HepG2 (cell line): ENCODE measurements around the gene CFAP97. TPM values are rescaled to one million over a fixed set of nuclear protein-coding genes. Genes with fewer than 3 reads are reported as not detected.

ENCODE experiments used
- ATAC-seq: fragments of 200-7000 bp; cut with Tn5 transposase; 3 replicates; pipeline ENCODE4 v1.9.1; 2020; ENCODE audit warnings: mild to moderate bottlenecking, moderate library complexity
- BruUV-seq: library from RNA; stranded (reverse); fragments of 400-500 nt; replicated peaks from 2 replicates; lab custom pipeline; 2021; lab: Mats Ljungman, UMichigan
- CTCF ChIA-PET: fragments of 300-600 bp; formaldehyde crosslinking; extraction: SDS; loops from one replicate; lab custom pipeline; 2021; ENCODE audit warnings: low total read pairs, inconsistent platforms, low intra/inter-chr PET ratio; lab: Yijun Ruan, JAX
- POLR2A ChIA-PET: fragments of 350-600 bp; sonication (Branson Sonifier 250); formaldehyde crosslinking; loops from one replicate; lab custom pipeline; 2020; ENCODE audit warnings: antibody characterized with exemption, inconsistent platforms; lab: Yijun Ruan, JAX
- DNase-seq: peaks from one replicate; pipeline ENCODE4 v3.0.0-alpha.2; 2015; ENCODE audit warnings: low spot score
- FAIRE-seq: peaks from 3 replicates; lab custom pipeline; 2011; peaks lifted over from hg19 to GRCh38; lab: Jason Lieb, UNC
- H2AFZ ChIP-seq: one replicate; pipeline ENCODE4 v1.6.1; 2011; ENCODE audit warnings: low read length, inconsistent platforms
- H3K27ac ChIP-seq: fragments of 300-600 bp; 3 replicates; pipeline ENCODE4 v1.8.0; 2011; ENCODE audit warnings: mixed run types, mild to moderate bottlenecking, mixed read lengths, low read length, inconsistent platforms; ENCODE audit not compliant: insufficient read depth; ENCODE audit errors: extremely low read length
- H3K27me3 ChIP-seq, 2 experiments: fragments of 200-600 bp in 1 of 2; 2 replicates in 1 of 2; 3 replicates in 1 of 2; pipeline versions ENCODE4 v1.6.0 to v1.8.0; 2011; ENCODE audit warnings: low read length in 2 of 2, mild to moderate bottlenecking in 2 of 2, moderate library complexity in 2 of 2, inconsistent platforms in 1 of 2; ENCODE audit not compliant: insufficient read depth in 2 of 2, control insufficient read depth in 1 of 2
- H3K36me3 ChIP-seq, 2 experiments: fragments of 200-600 bp in 1 of 2; replicated peaks in 1 of 2; 2 replicates in 1 of 2; 3 replicates in 1 of 2; pipeline versions ENCODE4 v1.5.1 to v1.8.0; 2011; ENCODE audit warnings: low read length in 2 of 2, inconsistent platforms in 1 of 2; ENCODE audit not compliant: insufficient read depth in 2 of 2, control insufficient read depth in 1 of 2
- H3K4me1 ChIP-seq: 2 replicates; pipeline ENCODE4 v1.5.1; 2012; ENCODE audit warnings: low read length, inconsistent platforms; ENCODE audit not compliant: insufficient read depth
- H3K4me2 ChIP-seq: 2 replicates; pipeline ENCODE4 v1.6.0; 2011; ENCODE audit warnings: low read depth, low read length, inconsistent platforms
- H3K4me3 ChIP-seq, 3 experiments: fragments of 200-600 bp in 1 of 3; sonication (generic), shearing (Covaris generic) in 1 of 3; replicated peaks in 1 of 3; 2 replicates each; pipeline ENCODE4 v1.5.1; 2011 to 2016; ENCODE audit warnings: low read length in 3 of 3, inconsistent platforms in 2 of 3, low read depth in 2 of 3, mild to moderate bottlenecking in 2 of 3, control low read depth in 1 of 3, mixed read lengths in 1 of 3; ENCODE audit not compliant: insufficient read depth in 1 of 3
- H3K79me2 ChIP-seq: one replicate; pipeline ENCODE4 v1.6.1; 2011; ENCODE audit warnings: low read length, inconsistent platforms; ENCODE audit not compliant: insufficient read depth
- H3K9ac ChIP-seq: 2 replicates; pipeline ENCODE4 v1.6.0; 2011; ENCODE audit warnings: mild to moderate bottlenecking, low read depth, low read length, inconsistent platforms; ENCODE audit not compliant: insufficient read depth
- H3K9me3 ChIP-seq: 2 replicates; pipeline ENCODE4 v1.5.1; 2012; ENCODE audit warnings: mild to moderate bottlenecking, low read length
- H4K20me1 ChIP-seq: 2 replicates; pipeline ENCODE4 v1.6.0; 2011; ENCODE audit warnings: inconsistent platforms, mild to moderate bottlenecking, low read length, moderate library complexity; ENCODE audit not compliant: insufficient read depth
- CBX2 ChIP-seq, 2 experiments: fragments of 200-600 bp in 1 of 2; sonication (generic); formaldehyde crosslinking in 1 of 2; IDR thresholded peaks; 2 replicates each; pipeline versions ENCODE4 v1.7.0 to v1.8.1; 2018 to 2022; ENCODE audit warnings: low read depth in 2 of 2, low read length in 1 of 2, mild to moderate bottlenecking in 1 of 2, missing genetic modification reagents in 1 of 2
- PAXIP1 ChIP-seq: sonication (generic); formaldehyde crosslinking; conservative IDR thresholded peaks from 2 replicates; pipeline ENCODE4 v1.4.0; 2020; ENCODE audit warnings: mild to moderate bottlenecking, missing genetic modification reagents, moderate library complexity
- POLR2G ChIP-seq: fragments of 200-400 bp; formaldehyde crosslinking; IDR thresholded peaks from 2 replicates; pipeline ENCODE4 v1.6.1; 2018; ENCODE audit warnings: mild to moderate bottlenecking, low read depth, low read length, moderate library complexity
- RELA ChIP-seq: sonication (generic); formaldehyde crosslinking; IDR thresholded peaks from 2 replicates; pipeline ENCODE4 v1.4.0; 2020; ENCODE audit warnings: missing genetic modification reagents
- TCF7L2 ChIP-seq: IDR thresholded peaks from 2 replicates; pipeline ENCODE4 v1.6.1; 2011; ENCODE audit warnings: mild to moderate bottlenecking, low read depth, low read length, moderate library complexity
- ZBTB2 ChIP-seq: sonication (generic); formaldehyde crosslinking; IDR thresholded peaks from 2 replicates; pipeline ENCODE4 v1.8.0; 2022; ENCODE audit warnings: low read depth, missing genetic modification reagents
- ZBTB43 ChIP-seq: sonication (generic); formaldehyde crosslinking; conservative IDR thresholded peaks from 2 replicates; pipeline ENCODE4 v1.4.0; 2020; ENCODE audit warnings: missing genetic modification reagents
- ZNF101 ChIP-seq: sonication (generic); formaldehyde crosslinking; IDR thresholded peaks from 2 replicates; pipeline ENCODE4 v1.4.0; 2020; ENCODE audit warnings: mild to moderate bottlenecking, low read depth, missing genetic modification reagents, borderline replicate concordance
- ZNF207 ChIP-seq: fragments of 450-650 bp; IDR thresholded peaks from 2 replicates; pipeline ENCODE4 v1.6.1; 2016; ENCODE audit warnings: antibody characterized with exemption, borderline replicate concordance
- ZNF331 ChIP-seq: sonication (generic); formaldehyde crosslinking; IDR thresholded peaks from 2 replicates; pipeline ENCODE4 v1.4.0; 2020; ENCODE audit warnings: missing genetic modification reagents
- ZNF382 ChIP-seq: sonication (generic); formaldehyde crosslinking; IDR thresholded peaks from 2 replicates; pipeline ENCODE4 v1.5.0; 2020; ENCODE audit warnings: missing genetic modification reagents, mild to moderate bottlenecking, borderline replicate concordance
- ZNF432 ChIP-seq: sonication (generic); formaldehyde crosslinking; IDR thresholded peaks from 2 replicates; pipeline ENCODE4 v1.5.0; 2020; ENCODE audit warnings: missing genetic modification reagents, mild to moderate bottlenecking, borderline replicate concordance
- ZNF709 ChIP-seq: sonication (generic); formaldehyde crosslinking; IDR thresholded peaks from 2 replicates; pipeline ENCODE4 v1.5.0; 2020; ENCODE audit warnings: mild to moderate bottlenecking, missing genetic modification reagents
- ZSCAN30 ChIP-seq: sonication (generic); formaldehyde crosslinking; IDR thresholded peaks from 2 replicates; pipeline ENCODE4 v1.5.0; 2020; ENCODE audit warnings: mild to moderate bottlenecking, missing genetic modification reagents
- WGBS: methylation state at CpG from one replicate; pipeline ENCODE4 v1.1.6; 2017; ENCODE audit warnings: low lambda C conversion rate; 5-methylcytosine and 5-hydroxymethylcytosine counted together
- in situ Hi-C: cut with HindIII; loops from 2 replicates; pipeline ENCODE4 v1.10.0; 2017; ENCODE audit warnings: low pct_unique_long_range_greater_than_20kb; ENCODE audit not compliant: extremely low pct_ligation_motif_present
- intact Hi-C: fragments of 100-400 bp; cut with micrococcal nuclease; formaldehyde crosslinking; loops from one replicate; pipeline ENCODE4 v1.10.0; 2022; ENCODE audit not compliant: unreplicated experiment
- polyA plus RNA-seq, 8 experiments: library from polyadenylated mRNA; depleted of rRNA in 3 of 8; stranded (reverse) in 7 of 8; unstranded in 1 of 8; fragments of >200 nt; fragmentation: Illumina TruSeq in 4 of 8; extraction: Trizol in 4 of 8; gene quantifications; 2 replicates each; pipeline versions ENCODE4 v1.2.1 to v1.2.3, GENCODE V29; 2011 to 2016; ENCODE audit warnings: low read depth in 4 of 8, missing spikeins in 1 of 8, mixed read lengths in 1 of 8; ENCODE audit not compliant: insufficient read depth in 1 of 8
- total RNA-seq, 5 experiments: library from RNA; depleted of rRNA; stranded (reverse); fragments of >200 nt; fragmentation: Illumina TruSeq; extraction: Trizol; gene quantifications; 2 replicates each; pipeline ENCODE4 v1.2.3, GENCODE V29; 2016; ENCODE audit warnings: low read depth in 1 of 5
- TF ChIP-seq, protein P1 (sequence below): sonication (generic); formaldehyde crosslinking; IDR thresholded peaks from 2 replicates; pipeline ENCODE4 v1.8.0; 2022; ENCODE audit warnings: mild to moderate bottlenecking, missing genetic modification reagents; ENCODE audit not compliant: insufficient replicate concordance
- TF ChIP-seq, protein P2 (sequence below): IDR thresholded peaks from 2 replicates; pipeline ENCODE4 v1.6.1; 2016; ENCODE audit warnings: mild to moderate bottlenecking, missing biosample characterization, missing genetic modification reagents

The CFAP97 gene
- total and polyA plus RNA-seq, 2 of the 13 experiments (the other 11 are each of a cell fraction or from before 2014, with no cell fraction given): 32.1 to 44.4 TPM

DNA sequence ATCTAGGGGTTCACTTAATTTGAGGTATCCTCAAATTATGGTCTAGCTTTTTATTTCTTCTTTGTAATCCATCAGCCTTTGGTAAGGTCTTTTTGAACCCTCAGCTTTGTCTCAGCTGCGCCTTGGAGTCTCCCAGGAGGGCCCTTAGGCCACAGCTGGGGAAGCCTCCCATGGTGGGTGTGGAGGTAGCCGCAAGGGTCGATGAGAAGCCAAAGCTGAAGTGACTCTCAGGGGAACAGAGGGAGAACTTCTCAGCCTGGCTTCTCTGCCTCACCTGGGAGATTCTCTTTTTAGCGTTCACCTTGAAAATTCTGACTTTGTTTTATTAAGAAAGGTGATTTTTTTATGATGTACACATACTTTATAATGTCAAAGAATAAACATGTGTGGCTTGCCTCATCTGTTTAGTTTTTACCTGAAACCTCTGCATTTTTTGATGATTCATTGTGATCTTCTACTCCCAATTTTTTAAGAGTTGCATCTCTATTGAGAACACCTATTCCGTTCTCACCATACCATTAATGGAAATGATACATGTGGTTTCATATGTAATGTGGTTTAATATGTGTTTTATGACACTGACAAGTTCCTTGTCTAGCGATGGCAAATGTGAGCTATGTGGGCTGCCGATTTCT, 86.4 kb downstream of the CFAP97 start:
- Histone ChIP-seq H3K27ac (no peak overlapping the region), H3K4me3 (no peak overlapping the region), H2AFZ (no peak overlapping the region), H3K36me3 (no peaks in the 10 kb centered on the region), H3K79me2 (no peaks in the 10 kb centered on the region), H3K9me3 (no peaks in the 10 kb centered on the region), H3K27me3 (peaks cover 0 to 11% of the 10 kb centered on the region in 2 experiments; a peak in 2 of 5 replicates), H4K20me1 (no peaks in the 10 kb centered on the region), H3K9ac (no peak overlapping the region), H3K4me2 (no peak overlapping the region), H3K4me1 (peaks cover 8% of the 10 kb centered on the region; the same call in 1 of the 2 replicates)
- no peak for DNase-seq
- FAIRE-seq: no peak
- intact Hi-C loops (no loop called here), in situ Hi-C loops (no loop called here)
- 74% methylated on average over 7 of the region's 7 CpGs for WGBS
- ATAC-seq: no peak
- no TSS peak for BruUV-seq
- CTCF ChIA-PET: no interaction called here
- POLR2A ChIA-PET: no interaction called here
- TF ChIP-seq CBX2 (IDR thresholded peaks at IDR 0.05; ENCODE audit: low read depth, low read length): no peak
- TF ChIP-seq CBX2 (CRISPR knock-in tag; IDR thresholded peaks at IDR 0.05; ENCODE audit: low read depth): no peak
- TF ChIP-seq, protein P1, sequence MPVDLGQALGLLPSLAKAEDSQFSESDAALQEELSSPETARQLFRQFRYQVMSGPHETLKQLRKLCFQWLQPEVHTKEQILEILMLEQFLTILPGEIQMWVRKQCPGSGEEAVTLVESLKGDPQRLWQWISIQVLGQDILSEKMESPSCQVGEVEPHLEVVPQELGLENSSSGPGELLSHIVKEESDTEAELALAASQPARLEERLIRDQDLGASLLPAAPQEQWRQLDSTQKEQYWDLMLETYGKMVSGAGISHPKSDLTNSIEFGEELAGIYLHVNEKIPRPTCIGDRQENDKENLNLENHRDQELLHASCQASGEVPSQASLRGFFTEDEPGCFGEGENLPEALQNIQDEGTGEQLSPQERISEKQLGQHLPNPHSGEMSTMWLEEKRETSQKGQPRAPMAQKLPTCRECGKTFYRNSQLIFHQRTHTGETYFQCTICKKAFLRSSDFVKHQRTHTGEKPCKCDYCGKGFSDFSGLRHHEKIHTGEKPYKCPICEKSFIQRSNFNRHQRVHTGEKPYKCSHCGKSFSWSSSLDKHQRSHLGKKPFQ (CRISPR knock-in tag): no peak
- no peak for TF ChIP-seq ZNF101 (CRISPR knock-in tag)
- no peak for TF ChIP-seq RELA (CRISPR knock-in tag)
- TF ChIP-seq ZNF432 (CRISPR knock-in tag): no peak
- no peak for TF ChIP-seq ZNF207
- TF ChIP-seq, protein P2, sequence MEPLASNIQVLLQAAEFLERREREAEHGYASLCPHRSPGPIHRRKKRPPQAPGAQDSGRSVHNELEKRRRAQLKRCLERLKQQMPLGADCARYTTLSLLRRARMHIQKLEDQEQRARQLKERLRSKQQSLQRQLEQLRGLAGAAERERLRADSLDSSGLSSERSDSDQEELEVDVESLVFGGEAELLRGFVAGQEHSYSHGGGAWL (CRISPR knock-in tag): no peak
- no peak for TF ChIP-seq ZSCAN30 (CRISPR knock-in tag)
- no peak for TF ChIP-seq ZNF709
- TF ChIP-seq PAXIP1 (CRISPR knock-in tag): no peak
- no peak for TF ChIP-seq ZNF382
- no peak for TF ChIP-seq ZBTB43 (CRISPR knock-in tag)
- no peak for TF ChIP-seq TCF7L2
- TF ChIP-seq POLR2G: no peak
- no peak for TF ChIP-seq ZNF331 (CRISPR knock-in tag)
- TF ChIP-seq ZBTB2 (CRISPR knock-in tag): no peak
